ENCODE measurements around the gene AFMID.
"Not testable (repeated sequence)": the region's sequence is repeated elsewhere in the genome, so short reads cannot be mapped to it uniquely, and the experiment has no call there.

AFMID gene

DNA sequence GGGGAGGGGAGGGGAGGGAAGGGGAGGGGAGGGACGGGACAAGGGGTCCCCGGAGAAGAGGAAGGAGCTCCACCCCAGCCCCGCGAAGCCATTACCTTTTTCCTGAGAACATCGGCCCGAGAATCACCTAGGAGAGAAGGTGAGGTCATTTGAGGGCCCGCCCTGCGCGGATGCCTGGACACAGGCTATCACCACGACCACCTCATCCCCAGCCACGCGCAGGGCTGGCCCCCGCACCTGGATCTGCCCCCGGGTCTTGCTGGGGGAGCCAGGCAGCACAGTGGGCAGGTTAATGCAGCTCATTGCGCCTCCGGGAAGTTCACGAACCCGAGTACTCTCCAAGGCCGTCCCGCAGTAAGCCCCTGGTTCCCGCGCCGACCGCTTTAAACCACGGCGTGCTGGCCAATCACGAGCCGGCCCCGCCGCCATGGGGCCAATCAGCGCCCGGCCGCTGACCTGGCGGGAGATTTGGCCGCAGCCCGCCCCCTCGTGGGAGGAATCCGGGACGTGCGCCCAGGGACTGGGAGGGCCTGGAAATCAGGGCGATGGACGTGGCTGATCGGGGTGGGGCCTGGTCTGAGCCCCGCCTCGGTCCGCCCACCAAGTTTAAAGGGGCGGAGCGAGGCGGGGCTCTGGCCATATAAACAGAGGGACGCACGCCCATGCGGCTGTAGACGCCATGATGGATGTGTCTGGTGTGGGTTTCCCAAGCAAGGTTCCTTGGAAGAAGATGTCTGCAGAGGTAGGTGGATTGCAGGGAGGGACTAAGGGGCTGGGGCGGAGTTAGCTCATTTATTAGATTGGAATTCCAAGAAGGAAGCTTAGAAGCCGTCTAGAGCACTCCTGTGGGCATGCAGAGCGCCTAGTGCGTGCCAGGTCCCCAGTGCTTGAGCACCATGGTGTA lies at the start of gene AFMID, which contains the start of gene TK1:
AFMID (plus strand) TSS at position 671 of the 904 bp plus-strand sequence; CDS start at position 680, 9 bp downstream.
TK1 (minus strand) TSS at position 361 of the 904 bp plus-strand sequence; CDS start at position 303, 58 bp downstream.
- DNase-seq, result peak; percentile 99 to 100

GRCh38 chr17:78137392-78138203 lies 49.6 kb upstream of the AFMID start:
- no peak for DNase-seq

GRCh38 chr17:78138204-78139060 lies 48.7 kb upstream of the AFMID start:
- DNase-seq, result no peak

GRCh38 chr17:78139861-78140168 lies 47.3 kb upstream of the AFMID start:
- DNase-seq, result not testable (repeated sequence)

DNA sequence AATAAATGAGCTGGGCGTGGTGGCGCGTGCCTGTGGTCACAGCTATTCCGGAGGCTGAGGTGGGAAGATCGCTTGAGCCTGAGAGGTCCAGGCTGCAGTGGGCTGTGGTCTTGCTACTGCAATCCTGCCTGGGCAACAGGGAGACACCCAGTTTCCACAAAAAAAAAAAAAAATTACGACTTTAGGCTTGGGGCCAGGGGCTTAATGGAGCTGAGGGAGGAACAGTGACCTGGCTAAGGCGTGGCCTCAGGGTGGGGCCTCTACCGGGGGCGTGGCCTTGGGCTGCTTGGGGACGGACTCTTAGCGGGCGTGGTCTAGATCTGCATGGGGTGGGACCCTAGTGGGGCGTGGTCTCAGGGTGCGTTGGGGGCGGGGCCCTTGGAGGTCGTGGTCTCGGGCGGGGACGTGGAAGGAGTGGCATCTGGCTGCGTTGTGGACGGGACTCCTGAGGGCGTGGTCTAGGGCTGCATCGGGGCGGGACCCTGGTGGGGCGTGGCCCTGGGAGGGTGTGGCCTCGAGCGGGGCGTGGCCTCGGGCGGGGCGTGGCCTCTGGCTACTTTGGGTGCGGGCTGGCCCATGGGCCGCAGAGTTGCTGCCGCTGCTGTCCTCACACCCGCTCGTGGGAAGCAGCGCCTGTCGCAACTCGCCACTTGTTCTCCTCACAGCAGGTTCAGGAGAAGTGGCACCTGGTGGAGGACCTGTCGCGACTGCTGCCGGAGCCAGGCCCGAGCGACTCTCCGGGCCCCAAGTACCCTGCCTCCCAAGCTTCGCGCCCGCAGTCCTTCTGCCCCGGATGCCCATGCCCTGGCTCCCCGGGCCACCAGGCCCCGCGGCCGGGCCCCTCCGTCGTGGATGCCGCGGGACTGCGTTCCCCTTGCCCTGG lies 46.8 kb upstream of the AFMID start:
- DNase-seq, result peak; percentile 96

DNA sequence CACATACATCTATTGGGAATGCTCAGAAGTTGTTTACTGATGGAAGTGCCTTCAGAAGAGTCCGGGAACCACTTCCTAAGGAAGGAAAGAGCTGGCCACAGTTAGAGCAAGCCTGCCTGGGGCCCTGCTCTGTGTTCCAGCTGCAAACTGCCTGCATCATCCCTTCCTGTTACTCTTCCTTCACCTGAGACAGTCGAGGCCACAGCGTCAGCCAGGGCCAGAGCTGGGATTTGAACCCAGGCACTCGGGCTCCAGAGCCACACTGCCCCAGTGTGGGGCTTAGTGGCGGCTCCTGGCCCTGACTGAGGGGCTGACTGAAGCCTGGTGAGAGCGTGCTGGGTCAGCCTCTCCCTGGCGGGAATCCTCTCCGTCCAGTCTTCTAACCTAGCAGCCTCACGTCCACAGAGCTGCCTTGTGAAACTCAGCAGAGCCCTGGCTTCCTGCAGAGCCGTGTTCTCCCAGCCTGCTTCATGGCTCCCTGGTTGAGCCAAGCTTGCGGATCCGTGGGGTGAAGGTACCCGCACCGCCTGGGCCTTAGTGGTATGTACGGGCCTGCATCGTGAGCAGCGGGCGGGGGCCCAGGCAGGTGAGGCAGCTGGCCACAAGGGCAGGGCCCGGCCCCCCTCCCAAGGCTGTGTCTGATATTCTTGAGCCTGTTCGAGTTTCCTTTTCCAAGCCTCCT lies 45.6 kb upstream of the AFMID start:
- DNase-seq, result no peak

DNA sequence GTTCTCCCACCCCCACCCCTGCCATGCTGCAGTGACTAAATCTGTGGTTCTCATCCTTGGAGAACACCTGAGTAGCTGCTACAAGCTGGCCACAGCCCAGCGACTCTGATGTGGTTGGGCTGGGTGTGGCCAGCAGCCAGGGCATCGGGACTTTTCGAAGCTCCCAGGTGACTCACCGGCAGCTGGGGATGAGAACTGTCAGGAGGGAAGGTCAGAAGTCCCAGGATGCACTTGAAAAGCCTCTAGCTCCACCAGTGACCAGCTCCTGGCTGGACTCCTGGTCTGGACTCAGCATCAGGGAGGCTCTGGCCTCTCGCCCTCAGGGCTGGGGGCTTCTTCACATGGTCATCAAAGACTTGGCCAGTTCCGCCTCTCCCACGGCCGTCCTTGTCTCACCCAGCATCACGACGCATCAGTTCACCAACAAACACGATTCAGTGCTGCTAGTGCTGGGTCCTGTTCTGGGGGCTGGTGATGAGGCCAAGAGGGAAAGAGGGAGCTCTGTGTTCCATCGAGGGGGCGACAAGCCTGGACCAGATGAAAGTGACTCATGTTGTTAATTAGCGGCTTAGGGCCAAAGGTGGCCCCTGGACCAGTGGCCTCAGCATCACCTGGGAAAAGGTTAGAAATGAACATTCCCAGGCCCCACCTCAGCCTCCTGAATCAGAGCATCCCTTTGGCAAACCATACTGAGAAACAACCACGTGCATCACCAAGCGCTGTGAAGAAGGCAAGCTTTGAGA lies 44.9 kb upstream of the AFMID start:
- DNase-seq, result no peak

DNA sequence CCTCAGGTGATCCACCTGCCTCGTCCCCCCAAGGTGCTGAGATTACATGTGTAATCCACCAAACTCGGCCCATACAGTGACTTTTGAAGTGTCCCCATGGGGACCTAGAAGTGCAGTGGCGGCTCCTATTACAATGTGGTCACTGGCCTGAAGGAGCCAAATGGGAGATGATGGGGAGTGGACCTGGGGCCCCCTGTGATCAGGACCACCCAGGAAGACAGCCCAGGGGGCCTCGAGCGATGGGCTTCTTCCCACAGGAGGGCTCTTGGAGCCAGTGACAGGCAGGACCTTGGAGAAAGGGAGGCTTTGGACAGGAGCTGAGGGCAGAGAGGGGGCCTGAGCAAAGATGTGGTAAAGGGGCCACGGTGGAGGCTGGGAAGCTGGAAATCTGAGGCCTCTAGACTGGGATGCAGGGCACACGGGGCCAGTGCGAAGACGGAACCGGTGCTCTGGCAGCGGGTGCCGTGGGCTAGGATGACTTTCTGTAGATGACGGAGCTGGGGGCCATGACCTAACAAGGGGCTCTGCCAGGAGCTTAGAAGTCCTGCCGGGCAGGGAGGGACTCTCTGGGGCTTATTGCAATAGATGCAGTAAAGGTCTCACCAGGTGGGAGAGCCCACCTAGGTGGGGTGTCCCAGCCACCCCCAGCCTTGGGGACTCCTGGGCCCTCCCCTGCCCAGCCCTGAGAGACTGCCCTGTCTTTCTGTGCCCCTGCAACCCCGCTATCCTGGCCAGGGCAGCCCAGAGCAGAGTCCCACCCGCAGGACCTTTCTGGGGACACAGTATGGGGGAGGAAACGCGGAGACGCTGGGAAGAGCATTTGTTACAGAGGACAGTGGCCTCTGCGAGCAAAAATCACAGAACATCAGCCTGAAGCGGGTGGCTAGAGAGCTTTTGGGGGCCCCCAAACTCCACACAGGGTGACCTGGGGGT lies 43.7 kb upstream of the AFMID start:
- no peak for DNase-seq

DNA sequence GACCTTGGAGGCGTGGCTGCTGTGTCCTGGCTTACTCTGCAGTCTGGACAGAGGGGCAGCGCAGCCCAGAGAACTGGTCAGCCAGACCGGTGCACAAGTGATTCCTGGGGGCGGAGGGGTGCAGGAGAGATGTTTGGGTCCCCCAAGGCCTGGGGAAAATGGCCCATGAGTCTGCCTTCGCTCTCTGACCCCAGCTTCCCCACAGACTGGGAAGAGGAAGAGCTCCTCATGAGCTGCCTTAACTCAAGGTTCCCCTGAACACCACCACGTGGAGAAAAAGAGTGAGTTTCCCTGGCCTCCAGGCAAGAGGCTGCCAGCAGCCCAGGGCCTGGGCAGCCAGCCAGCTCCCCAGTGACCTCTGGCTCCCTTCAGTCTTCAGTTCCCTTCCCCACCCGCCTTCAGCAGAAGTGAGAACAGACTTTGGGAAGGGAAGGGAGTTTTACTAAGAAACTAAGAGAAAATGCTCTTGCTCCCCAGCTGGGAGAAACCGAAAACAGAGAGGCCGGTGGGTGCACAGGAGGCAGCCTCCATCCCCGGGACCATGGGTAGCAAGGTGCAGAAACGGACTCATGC lies 42.9 kb upstream of the AFMID start:
- DNase-seq, result no peak

GRCh38 chr17:78144736-78145641 lies 42.2 kb upstream of the AFMID start:
- no peak for DNase-seq

- no peak for DNase-seq
Observed at GRCh38 chr17:78146471-78146869, 40.7 kb upstream of the AFMID start.

GRCh38 chr17:78146881-78147280 lies 40.3 kb upstream of the AFMID start:
- DNase-seq, result no peak

GRCh38 chr17:78147315-78147998 lies 39.7 kb upstream of the AFMID start:
- no peak for DNase-seq

DNA sequence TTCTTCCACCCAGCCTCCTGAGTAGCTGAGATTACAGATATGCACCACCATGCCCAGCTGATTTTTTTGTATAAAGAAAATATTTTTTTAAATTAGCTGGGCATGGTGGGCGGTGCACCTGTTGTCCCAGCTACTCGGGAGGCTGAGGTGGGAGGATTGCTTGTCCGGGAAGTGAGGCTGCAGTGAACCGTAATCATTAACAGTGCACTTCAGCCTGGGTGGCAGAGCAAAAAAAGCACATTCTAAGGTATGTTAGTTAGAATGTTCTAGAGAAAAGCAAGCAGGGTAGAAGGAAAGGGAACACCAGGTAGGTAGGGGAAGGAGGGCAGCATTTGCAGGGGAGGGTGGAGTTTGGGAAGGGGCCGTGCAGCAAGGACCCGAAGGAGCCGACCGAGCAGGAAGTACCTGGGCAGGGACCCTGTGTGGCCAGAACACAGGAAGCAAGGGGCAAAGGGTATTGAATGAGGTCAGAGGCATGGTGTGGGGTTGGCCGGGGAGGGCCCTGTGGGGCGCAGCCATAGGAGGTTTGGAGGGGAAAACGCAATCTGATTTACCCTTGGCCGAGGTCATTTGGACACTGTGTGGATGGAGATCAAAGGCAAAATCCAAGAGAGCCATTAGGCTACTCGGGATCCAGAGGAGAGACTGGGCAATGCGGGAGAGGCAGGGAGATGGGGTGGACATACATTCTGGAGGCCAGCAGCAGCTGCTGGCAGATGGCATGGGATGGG lies 38.7 kb upstream of the AFMID start:
- no peak for DNase-seq

GRCh38 chr17:78151514-78152008 lies 35.6 kb upstream of the AFMID start:
- DNase-seq, result no peak

All from NCI-H524 (cell line).